ENCODE data around the gene GLIS1. TPM values are rescaled to one million over a fixed set of nuclear protein-coding genes. Genes with fewer than 3 reads are reported as not detected.

Gene GLIS1
- total RNA-seq, 4 donors from 2014 or later: 0.59 to 3.9 (median 0.75) TPM

DNA sequence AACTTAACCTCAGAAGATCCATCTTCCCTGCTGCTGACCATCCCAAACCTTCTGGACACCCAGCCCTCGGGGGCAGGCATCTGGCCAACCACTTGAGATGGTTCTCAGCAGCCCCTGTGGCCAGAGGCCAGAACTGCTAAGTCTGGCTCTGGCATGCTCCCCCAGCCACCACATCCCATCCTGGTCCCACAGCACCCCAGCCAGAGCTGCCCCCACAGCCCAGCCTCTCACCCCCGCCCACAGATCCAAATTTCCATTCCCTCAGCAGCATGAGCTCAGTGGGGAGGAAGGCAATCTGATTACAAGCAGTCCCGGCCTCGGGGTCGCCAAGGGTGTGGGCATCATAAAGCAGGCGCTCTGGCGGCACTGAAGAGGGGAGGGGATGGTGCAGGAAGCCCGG lies 45.6 kb downstream of the GLIS1 start:
- no peak for TF ChIP-seq EP300 (IDR thresholded peaks at IDR 0.05)
- TF ChIP-seq POLR2A (IDR thresholded peaks at IDR 0.05): no peak
- TF ChIP-seq, protein P1, sequence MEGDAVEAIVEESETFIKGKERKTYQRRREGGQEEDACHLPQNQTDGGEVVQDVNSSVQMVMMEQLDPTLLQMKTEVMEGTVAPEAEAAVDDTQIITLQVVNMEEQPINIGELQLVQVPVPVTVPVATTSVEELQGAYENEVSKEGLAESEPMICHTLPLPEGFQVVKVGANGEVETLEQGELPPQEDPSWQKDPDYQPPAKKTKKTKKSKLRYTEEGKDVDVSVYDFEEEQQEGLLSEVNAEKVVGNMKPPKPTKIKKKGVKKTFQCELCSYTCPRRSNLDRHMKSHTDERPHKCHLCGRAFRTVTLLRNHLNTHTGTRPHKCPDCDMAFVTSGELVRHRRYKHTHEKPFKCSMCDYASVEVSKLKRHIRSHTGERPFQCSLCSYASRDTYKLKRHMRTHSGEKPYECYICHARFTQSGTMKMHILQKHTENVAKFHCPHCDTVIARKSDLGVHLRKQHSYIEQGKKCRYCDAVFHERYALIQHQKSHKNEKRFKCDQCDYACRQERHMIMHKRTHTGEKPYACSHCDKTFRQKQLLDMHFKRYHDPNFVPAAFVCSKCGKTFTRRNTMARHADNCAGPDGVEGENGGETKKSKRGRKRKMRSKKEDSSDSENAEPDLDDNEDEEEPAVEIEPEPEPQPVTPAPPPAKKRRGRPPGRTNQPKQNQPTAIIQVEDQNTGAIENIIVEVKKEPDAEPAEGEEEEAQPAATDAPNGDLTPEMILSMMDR (IDR thresholded peaks at IDR 0.05): no peak
- WGBS, 2 donors: 27 to 39% methylated on average over 3 to 8 of the region's 8 CpGs
- DNase-seq (ENCODE audit: low spot score in 2 of 2): no peak
- Histone ChIP-seq H3K9me3 (no peaks in the 10 kb centered on the region), H3K4me1 (peaks cover 0 to 9% (median 0%) of the 10 kb centered on the region in 4 donors), H3K36me3 (no peaks in the 10 kb centered on the region), H3K27me3 (peaks cover 0 to 21% of the 10 kb centered on the region in 2 donors), H3K27ac (no peak overlapping the region), H3K4me3 (no peak overlapping the region)

DNA sequence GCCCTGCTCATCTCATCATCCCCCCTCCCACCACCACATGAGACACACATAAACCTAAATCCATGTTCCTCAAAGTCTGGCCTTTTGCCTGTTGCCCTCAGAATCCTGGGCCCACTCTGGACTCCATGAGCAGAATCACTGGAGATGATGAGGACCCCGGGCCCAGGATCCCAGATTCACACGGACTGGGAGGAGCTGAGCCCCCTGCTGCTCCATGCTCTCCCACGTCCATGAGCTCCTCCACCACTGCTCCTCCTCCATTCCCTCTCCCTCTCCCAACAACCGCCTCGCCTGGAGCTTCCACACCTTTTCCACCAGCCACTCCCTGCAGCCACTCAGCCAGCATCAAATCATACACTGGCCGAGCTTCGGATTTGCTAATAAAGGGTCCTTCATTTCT lies 47.6 kb downstream of the GLIS1 start:
- peaks cover 0 to 40% of the 10 kb centered on the region in 2 donors for H3K27me3 ChIP-seq
- TF ChIP-seq, protein P1 (IDR thresholded peaks at IDR 0.05): no peak
- TF ChIP-seq EP300 (IDR thresholded peaks at IDR 0.05) (no peak), POLR2A (IDR thresholded peaks at IDR 0.05) (no peak)
- DNase-seq (ENCODE audit: low spot score in 2 of 2): no peak
- H3K27ac ChIP-seq: no peak overlapping the region
- WGBS, 2 donors: 88% methylated on average over 7 of the region's 7 CpGs
- H3K4me1 ChIP-seq: no peaks in the 10 kb centered on the region
- H3K36me3 ChIP-seq: no peaks in the 10 kb centered on the region
- no peaks in the 10 kb centered on the region for H3K9me3 ChIP-seq
- no peak overlapping the region for H3K4me3 ChIP-seq

DNA sequence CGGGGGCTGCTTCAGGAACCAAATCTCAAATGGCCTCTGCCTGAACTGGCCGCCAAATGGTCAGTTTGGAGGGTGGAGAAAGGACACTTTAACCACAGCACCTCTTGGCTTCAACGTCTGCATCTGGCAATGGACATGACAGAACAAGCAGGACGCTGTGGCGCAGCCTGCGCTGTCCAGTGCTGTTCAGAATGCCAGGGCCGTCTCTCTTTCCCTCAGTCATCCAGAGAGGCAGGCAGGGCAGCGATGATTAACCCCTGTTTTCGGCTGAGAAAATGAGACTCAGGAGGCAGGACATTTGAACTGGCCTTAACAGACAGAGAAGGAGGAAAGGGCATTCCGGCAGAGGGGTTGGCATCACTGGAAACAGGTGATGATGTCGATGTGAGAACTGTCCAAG lies 48.6 kb downstream of the GLIS1 start:
- H3K4me3 ChIP-seq: no peak overlapping the region
- WGBS, 2 donors: 77 to 79% methylated on average over 11 of the region's 11 CpGs

DNA sequence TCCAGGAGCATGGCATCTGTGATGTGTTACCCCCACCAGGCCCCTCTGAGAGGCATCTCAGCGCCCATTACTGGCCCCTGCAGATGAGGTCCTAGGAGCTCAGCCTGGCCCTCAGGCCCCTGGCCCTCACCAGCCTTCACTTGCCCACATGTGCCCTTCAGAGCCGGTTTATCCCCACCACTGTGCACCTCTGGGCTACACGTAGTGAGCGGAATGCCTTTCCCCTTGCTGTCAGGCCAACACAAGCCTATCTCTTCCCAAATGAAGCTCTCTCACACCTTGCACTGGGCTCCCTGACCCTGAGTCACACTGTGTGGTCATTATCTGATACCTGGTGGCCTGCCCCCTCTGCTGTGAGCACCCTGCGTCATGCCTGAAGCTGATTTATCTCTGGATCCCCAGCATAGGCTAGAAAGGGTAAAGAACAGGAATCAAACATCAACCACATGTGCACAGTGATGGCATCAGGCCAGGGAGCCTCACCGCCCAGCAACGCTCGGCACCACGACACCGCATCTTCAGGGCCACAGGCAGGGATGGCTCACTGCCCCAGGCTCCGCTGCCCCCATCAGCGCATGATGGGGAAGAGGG lies 49.1 kb downstream of the GLIS1 start:
- no peaks in the 10 kb centered on the region for H3K9me3 ChIP-seq
- H3K4me1 ChIP-seq: no peaks in the 10 kb centered on the region
- WGBS, 2 donors: 88 to 94% methylated on average over 4 to 12 of the region's 12 CpGs
- H3K27ac ChIP-seq: no peak overlapping the region
- H3K27me3 ChIP-seq: peaks cover 0 to 55% of the 10 kb centered on the region in 2 donors
- TF ChIP-seq EP300 (IDR thresholded peaks at IDR 0.05): no peak
- TF ChIP-seq, protein P1 (IDR thresholded peaks at IDR 0.05): no peak
- no peak for TF ChIP-seq POLR2A (IDR thresholded peaks at IDR 0.05)
- H3K4me3 ChIP-seq: no peak overlapping the region
- no peak for DNase-seq (ENCODE audit: low spot score in 2 of 2)
- H3K36me3 ChIP-seq: no peaks in the 10 kb centered on the region

More for the DNA sequence above, 48.6 kb downstream of the GLIS1 start:
- Histone ChIP-seq H3K9me3 (no peaks in the 10 kb centered on the region), H3K36me3 (no peaks in the 10 kb centered on the region), H3K27ac (no peak overlapping the region), H3K4me1 (no peaks in the 10 kb centered on the region), H3K27me3 (peaks cover 0 to 49% of the 10 kb centered on the region in 2 donors)
- no peak for DNase-seq (ENCODE audit: low spot score in 2 of 2)
- no peak for TF ChIP-seq EP300 (IDR thresholded peaks at IDR 0.05)
- TF ChIP-seq, protein P1 (IDR thresholded peaks at IDR 0.05): no peak
- no peak for TF ChIP-seq POLR2A (IDR thresholded peaks at IDR 0.05)

DNA sequence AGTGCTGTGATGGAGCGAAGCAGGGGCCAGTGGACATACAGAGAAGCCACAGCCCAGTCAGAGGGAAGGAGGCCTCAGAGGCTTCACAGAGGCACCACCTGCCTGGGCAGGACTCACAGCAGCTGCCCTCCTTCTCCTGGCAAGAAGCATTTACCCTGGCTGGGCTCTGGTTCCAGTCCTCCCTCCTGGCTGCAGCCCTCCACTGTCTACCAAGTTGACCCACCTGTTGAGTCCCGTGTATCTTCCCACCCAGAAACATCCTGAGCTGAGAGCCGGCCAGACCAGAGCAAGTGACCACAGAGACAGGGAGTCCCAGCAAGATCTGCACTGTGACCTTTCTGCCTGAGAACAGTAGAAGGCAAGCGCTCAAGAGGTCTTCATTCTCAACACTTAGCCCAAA lies 49.7 kb downstream of the GLIS1 start:
- Histone ChIP-seq H3K27me3 (peaks cover 0 to 58% of the 10 kb centered on the region in 2 donors), H3K4me1 (no peaks in the 10 kb centered on the region), H3K4me3 (no peak overlapping the region), H3K9me3 (no peaks in the 10 kb centered on the region), H3K36me3 (no peaks in the 10 kb centered on the region), H3K27ac (no peak overlapping the region)
- WGBS, 2 donors: 73 to 77% methylated on average over 4 of the region's 4 CpGs
- DNase-seq (ENCODE audit: low spot score in 2 of 2): no peak
- TF ChIP-seq POLR2A (IDR thresholded peaks at IDR 0.05) (no peak), EP300 (IDR thresholded peaks at IDR 0.05) (no peak)
- TF ChIP-seq, protein P1 (IDR thresholded peaks at IDR 0.05): no peak
